ENCODE measurements around the gene RUSC2. TPM values are rescaled to one million over a fixed set of nuclear protein-coding genes. Genes with fewer than 3 reads are reported as not detected.
A peak's percentile ranks its signal among the peaks of the same experiment; 100 is the strongest.

Gene RUSC2
- total and polyA plus RNA-seq, 2 of the 4 experiments (the other 2 are of a cell fraction): 17.4 to 35.4 TPM

- ChIA-PET CTCF (interaction anchor here (0.5 to 1.6 kb wide), 5 partner anchors 12 to 393 kb away, joined by 3 to 11 read pairs (median 7); no protein-coding TSS in a partner anchor), POLR2A (ENCODE audit: unreplicated experiment) (interaction anchor here (1.3 kb wide), 1 partner anchor 10 kb away, joined by 8 read pairs; no protein-coding TSS in a partner anchor)
- Histone ChIP-seq H3K9ac (ENCODE audit: low read depth, low read length) (no peak overlapping the region), H3K4me2 (ENCODE audit: low read depth, low read length) (peak overlapping the region; percentile 54), H3K9me1 (ENCODE audit: insufficient read depth, low read length) (peaks cover 11% of the 10 kb centered on the region), H3K23ac (ENCODE audit: low read depth, low read length) (peak overlapping the region; percentile 37), H2BK120ac (ENCODE audit: low read depth, low read length) (peak overlapping the region; percentile 77), H4K91ac (ENCODE audit: insufficient read depth, low read depth, low read length) (peak overlapping the region; percentile 81), H2BK5ac (ENCODE audit: low read depth, low read length, poor library complexity, severe bottlenecking) (peak overlapping the region; percentile 82), H2AK9ac (replicated peaks; ENCODE audit: low read depth, low read length, poor library complexity) (peak overlapping the region; percentile 57), H3K79me1 (ENCODE audit: low read depth in 1 of 2, low read length in 2 of 2) (peaks cover 14 to 71% of the 10 kb centered on the region in 2 experiments), H3K14ac (replicated peaks; ENCODE audit: low read depth, low read length) (peak overlapping the region; percentile 32), H3K4ac (ENCODE audit: low read depth, low read length) (peak overlapping the region; percentile 84), H3K27me3 (ENCODE audit: control insufficient read depth, insufficient read depth, low read length) (no peaks in the 10 kb centered on the region), H3K36me3 (ENCODE audit: control insufficient read depth, insufficient read depth, low read length) (no peaks in the 10 kb centered on the region), H3K27ac (ENCODE audit: insufficient read depth, low read length) (peak overlapping the region; percentile 89), H4K5ac (ENCODE audit: low read depth, low read length) (peak overlapping the region; percentile 66), H2AK5ac (ENCODE audit: low read depth, low read length) (peak overlapping the region; percentile 51), H3K4me3 (ENCODE audit: insufficient read depth, low read depth, low read length) (no peak overlapping the region), H3K4me1 (ENCODE audit: control insufficient read depth, insufficient read depth, low read length) (peaks cover 11% of the 10 kb centered on the region; the same call in 1 of the 2 replicates), H3K18ac (ENCODE audit: low read depth, low read length) (peak overlapping the region; percentile 52), H2AFZ (replicated peaks; ENCODE audit: low read length, poor library complexity) (no peak overlapping the region), H4K8ac (ENCODE audit: low read depth in 2 of 2, low read length in 2 of 2) (peak overlapping the region; percentile 49 to 67), H2BK20ac (ENCODE audit: low read depth, low read length) (peak overlapping the region; percentile 40; the same call in 1 of the 2 replicates), H3K56ac (ENCODE audit: extremely low read depth, insufficient read depth, low read length) (peak overlapping the region; percentile 74), H2BK15ac (ENCODE audit: low read depth, low read length) (peak overlapping the region; percentile 24; the same call in 2 of the 3 replicates), H3K9me3 (ENCODE audit: control insufficient read depth, insufficient read depth, low read length) (no peaks in the 10 kb centered on the region), H4K20me1 (ENCODE audit: insufficient read depth, low read length) (peaks cover 10% of the 10 kb centered on the region; the same call in 1 of the 2 replicates)
- in situ Hi-C loops (cut with MboI; ENCODE audit: low sequenced_read_pairs) (no loop called here), intact Hi-C loops (cut with micrococcal nuclease) (loop anchor here (2.0 kb wide), 1 partner anchor 20 kb away; the partner anchor contains the start of gene RUSC2), dilution Hi-C loops (cut with HindIII; ENCODE audit: low sequenced_read_pairs, unreplicated experiment) (no loop called here)
- ATAC-seq (ENCODE audit: low read depth) (no peak), DNase-seq (no peak)
- TF ChIP-seq MAZ (IDR thresholded peaks at IDR 0.05; ENCODE audit: borderline replicate concordance, low read depth, low read length) (no peak), FOS (IDR thresholded peaks at IDR 0.05; ENCODE audit: low read depth, low read length) (0 out of 2 replicates have a peak, but pooled peaks have one; percentile 3)
- no CpG with 5 or more reads among the region's 3 CpGs for WGBS, 2 experiments (ENCODE audit: extremely low coverage in 2 of 2, insufficient read length in 1 of 2)
- BruUV-seq (replicated peaks): no TSS peak
Observed at GRCh38 chr9:35510383-35510753, 20.5 kb downstream of the RUSC2 start.

Measured in IMR-90 (cell line).